ENCODE data around the gene NOC4L. TPM values are rescaled to one million over a fixed set of nuclear protein-coding genes. Genes with fewer than 3 reads are reported as not detected.

The NOC4L gene
- total and polyA plus RNA-seq, 12 donors = 7.4 to 22.2 (median 9.5) TPM

DNA sequence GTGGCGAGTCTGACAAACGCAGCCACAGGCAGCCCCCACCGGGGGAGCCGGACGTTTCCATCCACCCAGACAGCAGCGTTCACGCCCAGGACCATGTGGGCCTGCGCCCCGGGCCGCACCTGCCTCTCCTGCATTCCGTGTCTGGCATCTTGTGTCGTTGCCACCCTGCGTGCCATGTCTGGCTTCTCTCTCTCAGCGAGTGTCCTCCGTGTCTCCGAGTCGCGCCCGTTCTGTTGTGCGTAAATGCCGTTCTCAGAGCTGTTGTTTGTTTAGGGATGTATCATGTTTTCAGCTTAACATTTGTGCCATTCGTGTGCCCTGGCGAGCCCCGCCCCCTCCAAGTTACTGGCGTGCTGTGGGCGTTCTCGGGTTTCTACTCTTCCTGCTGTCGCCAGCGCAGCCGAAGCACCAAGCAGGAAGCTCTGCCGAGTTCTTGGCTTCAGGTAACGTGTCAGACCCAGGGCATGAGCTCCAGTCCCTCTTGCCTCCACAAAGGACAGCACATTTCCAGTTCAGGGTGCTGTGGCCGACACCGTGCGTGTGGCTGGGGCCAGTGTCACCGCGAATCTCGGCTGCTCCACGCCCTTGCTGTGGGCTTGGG, 34.6 kb downstream of the NOC4L start:
- DNase-seq = peak in 1 of 2 donors; percentile 10
- no peaks in the 10 kb centered on the region for H3K36me3 ChIP-seq
- H3K9me3 ChIP-seq = peaks cover 0 to 6% (median 0%) of the 10 kb centered on the region in 11 donors
- no peak overlapping the region for H3K4me3 ChIP-seq
- H3K4me1 ChIP-seq = no peaks in the 10 kb centered on the region
- H3K27ac ChIP-seq = no peak overlapping the region
- ATAC-seq = no peak
- TF ChIP-seq, protein P1, sequence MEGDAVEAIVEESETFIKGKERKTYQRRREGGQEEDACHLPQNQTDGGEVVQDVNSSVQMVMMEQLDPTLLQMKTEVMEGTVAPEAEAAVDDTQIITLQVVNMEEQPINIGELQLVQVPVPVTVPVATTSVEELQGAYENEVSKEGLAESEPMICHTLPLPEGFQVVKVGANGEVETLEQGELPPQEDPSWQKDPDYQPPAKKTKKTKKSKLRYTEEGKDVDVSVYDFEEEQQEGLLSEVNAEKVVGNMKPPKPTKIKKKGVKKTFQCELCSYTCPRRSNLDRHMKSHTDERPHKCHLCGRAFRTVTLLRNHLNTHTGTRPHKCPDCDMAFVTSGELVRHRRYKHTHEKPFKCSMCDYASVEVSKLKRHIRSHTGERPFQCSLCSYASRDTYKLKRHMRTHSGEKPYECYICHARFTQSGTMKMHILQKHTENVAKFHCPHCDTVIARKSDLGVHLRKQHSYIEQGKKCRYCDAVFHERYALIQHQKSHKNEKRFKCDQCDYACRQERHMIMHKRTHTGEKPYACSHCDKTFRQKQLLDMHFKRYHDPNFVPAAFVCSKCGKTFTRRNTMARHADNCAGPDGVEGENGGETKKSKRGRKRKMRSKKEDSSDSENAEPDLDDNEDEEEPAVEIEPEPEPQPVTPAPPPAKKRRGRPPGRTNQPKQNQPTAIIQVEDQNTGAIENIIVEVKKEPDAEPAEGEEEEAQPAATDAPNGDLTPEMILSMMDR (IDR thresholded peaks at IDR 0.05) = no peak
- H3K27me3 ChIP-seq = peaks cover 0 to 61% (median 51%) of the 10 kb centered on the region in 7 donors
- intact Hi-C loops (cut with DNase I) = no loop called here
- WGBS, 2 donors = 66 to 68% methylated on average over 39 of the region's 39 CpGs

DNA sequence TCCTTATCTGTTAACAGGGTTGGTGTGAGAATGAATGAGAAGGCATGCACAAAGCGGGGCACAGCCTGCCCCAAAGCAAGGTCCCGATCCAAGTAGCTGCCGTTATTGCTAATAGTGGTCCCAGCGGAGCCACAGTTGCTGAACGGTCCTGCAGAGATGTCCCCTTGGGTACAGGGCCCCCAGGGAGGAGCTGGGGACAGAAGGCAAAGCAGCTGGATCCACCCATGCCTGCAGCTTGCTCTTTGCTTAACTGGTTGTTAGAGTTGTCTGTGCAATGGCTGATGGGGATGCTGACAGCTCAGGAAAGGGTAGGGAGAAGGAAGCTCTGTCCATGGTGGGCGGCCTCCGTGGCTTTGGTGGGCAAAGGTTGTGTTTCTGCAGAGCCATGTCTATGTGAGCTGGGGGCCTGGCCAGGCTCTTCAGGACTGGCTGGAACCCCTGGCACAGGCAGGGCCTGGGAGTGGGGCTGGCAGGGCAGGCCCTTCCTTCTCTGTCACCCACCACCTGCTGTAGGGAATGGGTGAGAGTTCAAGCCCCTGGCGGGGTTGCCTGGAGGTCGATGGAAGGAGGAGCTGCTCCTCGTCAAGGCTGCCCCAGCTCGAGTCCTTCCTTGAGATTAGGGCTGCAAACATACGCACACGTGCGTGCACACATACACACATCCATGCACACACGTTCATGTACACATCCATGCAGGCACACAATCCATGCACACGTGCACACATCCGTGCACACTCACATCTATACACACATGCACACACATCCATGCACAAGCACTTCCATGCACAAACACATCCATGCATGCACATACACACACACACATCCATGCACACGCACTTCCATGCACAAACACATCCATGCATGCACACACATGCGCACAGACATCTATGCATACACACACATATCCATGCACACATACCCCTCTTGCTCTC, 35.4 kb downstream of the NOC4L start:
- peak in 1 of 2 donors; percentile 6 for DNase-seq
- intact Hi-C loops (cut with DNase I) = no loop called here
- Histone ChIP-seq H3K9me3 (peaks cover 0 to 14% (median 0%) of the 10 kb centered on the region in 11 donors), H3K36me3 (no peaks in the 10 kb centered on the region), H3K27ac (no peak overlapping the region), H3K27me3 (peaks cover 0 to 53% (median 45%) of the 10 kb centered on the region in 7 donors), H3K4me3 (no peak overlapping the region), H3K4me1 (no peaks in the 10 kb centered on the region)
- 84% methylated on average over 19 of the region's 19 CpGs for WGBS, 2 donors
- peak in 1 of 8 donors; percentile 21 for ATAC-seq
- TF ChIP-seq, protein P1 (IDR thresholded peaks at IDR 0.05) = no peak

DNA sequence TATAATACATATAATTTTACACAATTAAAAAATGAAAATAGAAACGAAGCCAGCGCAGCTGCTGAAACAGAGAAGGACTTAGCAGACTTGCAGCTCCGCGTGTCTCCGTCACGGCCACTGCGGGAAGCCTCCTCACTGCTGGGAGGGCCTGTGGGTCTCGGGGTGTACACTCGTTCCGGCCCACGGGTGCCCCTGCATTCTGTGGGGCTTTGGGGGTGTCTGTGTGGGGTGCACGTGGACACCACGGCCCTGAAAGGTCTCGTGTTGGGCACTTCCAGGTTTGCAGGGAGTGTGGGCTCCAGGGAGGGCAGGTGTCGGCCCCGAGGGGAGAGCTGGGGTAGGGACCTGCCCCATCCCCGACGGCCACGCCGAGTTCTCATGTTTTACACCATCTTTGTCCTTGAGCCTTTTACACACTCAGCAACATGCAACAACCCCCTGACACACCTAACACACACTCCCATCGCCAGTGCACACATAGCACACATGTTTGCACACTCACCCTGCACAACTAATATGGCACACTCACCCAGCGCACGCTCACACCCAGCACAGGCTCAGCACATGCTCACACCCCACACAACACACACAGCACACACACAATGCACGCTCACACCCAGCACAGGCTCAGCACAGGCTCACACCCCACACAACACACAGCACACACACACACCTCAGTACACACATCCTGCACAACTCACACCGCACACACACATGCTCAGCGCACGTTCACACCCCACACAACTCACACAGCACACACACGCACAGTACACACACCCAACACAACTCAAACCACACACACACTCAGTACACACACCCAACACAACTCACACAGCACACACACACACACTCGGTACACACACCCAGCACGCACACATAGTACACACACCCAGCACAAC, 36.6 kb downstream of the NOC4L start:
- H3K4me1 ChIP-seq = peaks cover 0 to 4% (median 0%) of the 10 kb centered on the region in 9 donors
- no peaks in the 10 kb centered on the region for H3K36me3 ChIP-seq
- TF ChIP-seq, protein P1 (IDR thresholded peaks at IDR 0.05) = no peak
- H3K4me3 ChIP-seq = no peak overlapping the region
- peaks cover 0 to 50% (median 35%) of the 10 kb centered on the region in 7 donors for H3K27me3 ChIP-seq
- H3K27ac ChIP-seq = no peak overlapping the region
- ATAC-seq = peak in 1 of 8 donors; percentile 16
- no peak for DNase-seq
- intact Hi-C loops (cut with DNase I) = no loop called here
- peaks cover 0 to 21% (median 0%) of the 10 kb centered on the region in 11 donors for H3K9me3 ChIP-seq
- WGBS, 2 donors = 83 to 89% methylated on average over 30 of the region's 30 CpGs
